ENCODE measurements around the gene RAI14. TPM values are rescaled to one million over a fixed set of nuclear protein-coding genes. Genes with fewer than 3 reads are reported as not detected.

The RAI14 gene
- total RNA-seq, 2 experiments from 2014 or later, result 1.1 to 2.3 TPM

DNA sequence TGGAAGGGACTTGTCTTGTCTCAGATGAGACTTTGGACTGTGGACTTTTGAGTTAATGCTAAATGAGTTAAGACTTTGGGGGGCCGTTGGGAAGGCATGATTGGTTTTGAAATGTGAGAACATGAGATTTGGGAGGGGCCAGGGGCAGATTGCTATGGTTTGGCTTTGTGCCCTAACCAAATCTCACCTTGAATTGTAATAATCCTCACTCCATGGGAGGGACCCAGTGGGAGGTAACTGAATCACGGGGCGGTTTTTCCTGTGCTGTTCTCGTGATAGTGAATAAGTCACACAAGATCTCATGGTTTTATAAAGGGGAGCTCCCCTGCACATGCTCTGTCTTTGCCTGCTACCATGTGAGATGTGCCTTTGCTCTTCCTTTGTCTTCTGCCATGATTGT is 72.1 kb downstream of the RAI14 start:
- intact Hi-C loops (cut with micrococcal nuclease), result no loop called here
- ChIA-PET POLR2A (no interaction called here), CTCF (no interaction called here)
- H3K27ac Mint-ChIP-seq, result no peak overlapping the region
- no peaks in the 10 kb centered on the region for H3K36me3 Mint-ChIP-seq (ENCODE audit: low read depth)
- TF ChIP-seq CTCF (IDR thresholded peaks at IDR 0.05), result no peak
- no peak overlapping the region for H3K4me3 Mint-ChIP-seq
- ATAC-seq (no peak), DNase-seq (no peak)
- H3K27me3 Mint-ChIP-seq, result peaks cover 3% of the 10 kb centered on the region
- H3K9me3 Mint-ChIP-seq, result peaks cover 5% of the 10 kb centered on the region
- H3K4me1 Mint-ChIP-seq (ENCODE audit: low read depth), result no peaks in the 10 kb centered on the region

GRCh38 chr5:34731435-34732232 is 75.5 kb downstream of the RAI14 start:
- TF ChIP-seq CTCF (IDR thresholded peaks at IDR 0.05), result no peak
- CTCF ChIA-PET, result no interaction called here
- DNase-seq (no peak), ATAC-seq (no peak)
- H3K9me3 Mint-ChIP-seq, result peaks cover 4% of the 10 kb centered on the region
- no peaks in the 10 kb centered on the region for H3K4me1 Mint-ChIP-seq (ENCODE audit: low read depth)
- H3K4me3 Mint-ChIP-seq, result no peak overlapping the region
- intact Hi-C loops (cut with micrococcal nuclease), result no loop called here
- H3K27me3 Mint-ChIP-seq, result peaks cover 6% of the 10 kb centered on the region
- no peaks in the 10 kb centered on the region for H3K36me3 Mint-ChIP-seq (ENCODE audit: low read depth)
- POLR2A ChIA-PET, result no interaction called here
- H3K27ac Mint-ChIP-seq, result no peak overlapping the region

DNA sequence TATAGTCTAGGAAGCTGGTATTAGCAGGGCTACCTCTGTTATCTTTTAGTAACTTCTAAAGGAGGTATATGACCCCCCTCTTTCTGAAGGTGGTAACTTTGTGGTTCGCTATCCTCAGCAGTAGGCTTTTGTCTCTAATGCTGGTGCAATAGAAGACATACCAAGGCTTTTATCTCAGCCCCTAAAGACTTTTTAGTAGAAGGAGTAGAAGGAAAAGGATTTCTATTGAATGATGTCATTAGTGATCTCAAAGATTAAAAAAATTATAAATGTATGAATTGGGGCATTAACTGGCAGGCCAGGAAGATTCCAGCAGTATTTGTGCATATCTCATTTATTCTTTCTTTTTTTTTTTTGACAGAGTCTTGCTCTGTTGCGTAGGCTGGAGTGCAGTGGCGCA is 78.2 kb downstream of the RAI14 start:
- Mint-ChIP-seq H3K4me3 (no peak overlapping the region), H3K9me3 (no peaks in the 10 kb centered on the region), H3K27ac (no peak overlapping the region), H3K36me3 (ENCODE audit: low read depth) (no peaks in the 10 kb centered on the region), H3K4me1 (ENCODE audit: low read depth) (no peaks in the 10 kb centered on the region), H3K27me3 (peaks cover 4% of the 10 kb centered on the region)
- no peak for DNase-seq
- no peak for ATAC-seq
- CTCF ChIA-PET, result no interaction called here
- intact Hi-C loops (cut with micrococcal nuclease), result no loop called here
- TF ChIP-seq CTCF (IDR thresholded peaks at IDR 0.05), result no peak
- POLR2A ChIA-PET, result interaction anchor here (0.9 kb wide), 1 partner anchor 60 kb away, joined by 3 read pairs; no protein-coding TSS in a partner anchor

DNA sequence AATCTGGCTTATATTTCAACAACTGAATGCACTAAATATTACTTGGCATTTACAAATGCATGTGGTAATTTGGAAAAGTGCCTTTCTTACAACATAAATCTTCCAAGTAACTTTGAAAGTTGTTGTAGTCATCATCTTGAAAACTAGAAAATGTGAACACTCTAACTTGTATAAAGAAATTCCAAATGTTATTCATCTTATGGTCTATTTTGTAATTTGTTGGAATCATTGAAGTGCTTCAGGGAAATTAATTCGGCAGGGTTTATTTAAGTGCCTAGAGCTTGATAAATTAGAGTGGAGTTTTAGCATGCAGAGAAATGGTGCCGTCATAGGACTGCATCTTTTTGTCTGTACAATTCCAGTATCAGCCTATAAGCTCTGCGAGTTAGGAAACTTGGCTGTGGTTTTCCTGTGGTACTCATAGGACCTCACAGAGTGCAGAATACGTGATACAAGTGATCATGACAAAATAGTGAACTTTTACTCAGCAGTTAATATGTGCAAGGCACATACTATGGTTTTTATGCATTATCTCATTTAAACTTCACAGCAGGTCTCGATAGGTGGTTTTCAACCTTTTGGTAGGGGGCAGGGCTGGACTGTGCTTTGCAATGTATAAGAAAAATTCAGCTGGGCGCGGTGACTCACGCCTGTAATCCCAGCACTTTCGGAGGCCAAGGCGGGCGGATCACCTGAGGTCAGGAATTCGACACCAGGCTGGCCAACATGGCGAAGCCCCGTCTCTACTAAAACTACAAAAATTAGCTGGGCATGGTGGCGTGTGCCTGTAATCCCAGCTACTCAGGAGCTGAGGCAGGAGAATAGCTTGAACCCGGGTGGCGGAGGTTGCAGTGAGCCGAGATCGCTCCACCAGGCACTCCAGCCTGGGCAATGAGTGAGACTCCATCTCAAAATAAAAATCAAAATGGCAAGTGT is 79.6 kb downstream of the RAI14 start:
- intact Hi-C loops (cut with micrococcal nuclease), result no loop called here
- no peak for ATAC-seq
- H3K9me3 Mint-ChIP-seq, result no peaks in the 10 kb centered on the region
- ChIA-PET CTCF (interaction anchor here (0.9 kb wide), 1 partner anchor 163 kb away, joined by 3 read pairs; no protein-coding TSS in a partner anchor), POLR2A (no interaction called here)
- no peak overlapping the region for H3K4me3 Mint-ChIP-seq
- no peak for TF ChIP-seq CTCF (IDR thresholded peaks at IDR 0.05)
- peaks cover 3% of the 10 kb centered on the region for H3K27me3 Mint-ChIP-seq
- H3K4me1 Mint-ChIP-seq (ENCODE audit: low read depth), result no peaks in the 10 kb centered on the region
- no peaks in the 10 kb centered on the region for H3K36me3 Mint-ChIP-seq (ENCODE audit: low read depth)
- H3K27ac Mint-ChIP-seq, result no peak overlapping the region
- DNase-seq, result no peak

Measured in activated CD8-positive, alpha-beta T cell treated with anti-CD3 and anti-CD28 coated beads for 36 hours (primary cell).